ENCODE measurements around the gene NKIRAS1.
"Not testable (repeated sequence)": the region's sequence is repeated elsewhere in the genome, so short reads cannot be mapped to it uniquely, and the experiment has no call there.

NKIRAS1 gene

DNA sequence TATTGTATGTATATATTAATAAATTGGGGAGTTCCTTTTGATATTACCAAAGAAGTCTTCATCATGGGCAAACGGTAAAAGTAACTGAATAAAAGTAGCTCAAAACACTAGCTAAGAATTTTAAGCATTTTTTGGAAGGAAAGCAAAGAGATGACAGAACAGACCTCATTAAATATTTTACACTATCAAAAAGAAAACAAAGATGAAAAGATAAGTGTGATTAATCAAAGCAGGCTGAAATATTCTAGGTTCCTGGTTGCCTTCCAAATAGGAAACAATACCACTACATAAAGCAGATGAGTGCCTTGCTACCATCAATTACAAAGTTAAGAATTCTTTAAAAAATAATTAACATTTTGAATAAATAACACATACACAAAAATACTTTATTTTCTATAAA, 3.6 kb downstream of the NKIRAS1 start:
- Histone ChIP-seq H3K4me3 (replicated peaks; ENCODE audit: insufficient read depth, low read length) (no peak overlapping the region), H3K27me3 (ENCODE audit: insufficient read depth, poor library complexity, severe bottlenecking) (no peaks in the 10 kb centered on the region), H3K27ac (replicated peaks) (no peak overlapping the region)
- no peak for DNase-seq (ENCODE audit: low read depth in 1 of 2, low spot score in 1 of 2)
- TF ChIP-seq GABPA (IDR thresholded peaks at IDR 0.05; ENCODE audit: low read depth) = no peak
- TF ChIP-seq, protein P1, sequence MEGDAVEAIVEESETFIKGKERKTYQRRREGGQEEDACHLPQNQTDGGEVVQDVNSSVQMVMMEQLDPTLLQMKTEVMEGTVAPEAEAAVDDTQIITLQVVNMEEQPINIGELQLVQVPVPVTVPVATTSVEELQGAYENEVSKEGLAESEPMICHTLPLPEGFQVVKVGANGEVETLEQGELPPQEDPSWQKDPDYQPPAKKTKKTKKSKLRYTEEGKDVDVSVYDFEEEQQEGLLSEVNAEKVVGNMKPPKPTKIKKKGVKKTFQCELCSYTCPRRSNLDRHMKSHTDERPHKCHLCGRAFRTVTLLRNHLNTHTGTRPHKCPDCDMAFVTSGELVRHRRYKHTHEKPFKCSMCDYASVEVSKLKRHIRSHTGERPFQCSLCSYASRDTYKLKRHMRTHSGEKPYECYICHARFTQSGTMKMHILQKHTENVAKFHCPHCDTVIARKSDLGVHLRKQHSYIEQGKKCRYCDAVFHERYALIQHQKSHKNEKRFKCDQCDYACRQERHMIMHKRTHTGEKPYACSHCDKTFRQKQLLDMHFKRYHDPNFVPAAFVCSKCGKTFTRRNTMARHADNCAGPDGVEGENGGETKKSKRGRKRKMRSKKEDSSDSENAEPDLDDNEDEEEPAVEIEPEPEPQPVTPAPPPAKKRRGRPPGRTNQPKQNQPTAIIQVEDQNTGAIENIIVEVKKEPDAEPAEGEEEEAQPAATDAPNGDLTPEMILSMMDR (IDR thresholded peaks at IDR 0.05; ENCODE audit: insufficient read depth, low read length) = no peak

GRCh38 chr3:23912335-23912734, 4.5 kb downstream of the NKIRAS1 start:
- not testable (repeated sequence) for DNase-seq (ENCODE audit: low read depth in 1 of 2, low spot score in 1 of 2); H3K27ac ChIP-seq (replicated peaks); H3K27me3 ChIP-seq (ENCODE audit: insufficient read depth, poor library complexity, severe bottlenecking); H3K4me3 ChIP-seq (replicated peaks; ENCODE audit: insufficient read depth, low read length)

- no peak overlapping the region for H3K27ac ChIP-seq (replicated peaks)
- H3K4me3 ChIP-seq (replicated peaks; ENCODE audit: insufficient read depth, low read length) = no peak overlapping the region
- H3K27me3 ChIP-seq (ENCODE audit: insufficient read depth, poor library complexity, severe bottlenecking) = no peaks in the 10 kb centered on the region
- TF ChIP-seq, protein P1 (IDR thresholded peaks at IDR 0.05; ENCODE audit: insufficient read depth, low read length) = no peak
- DNase-seq (ENCODE audit: low read depth in 1 of 2, low spot score in 1 of 2) = no peak
These were observed 5.4 kb downstream of the NKIRAS1 start for GRCh38 chr3:23911397-23911796.

DNA sequence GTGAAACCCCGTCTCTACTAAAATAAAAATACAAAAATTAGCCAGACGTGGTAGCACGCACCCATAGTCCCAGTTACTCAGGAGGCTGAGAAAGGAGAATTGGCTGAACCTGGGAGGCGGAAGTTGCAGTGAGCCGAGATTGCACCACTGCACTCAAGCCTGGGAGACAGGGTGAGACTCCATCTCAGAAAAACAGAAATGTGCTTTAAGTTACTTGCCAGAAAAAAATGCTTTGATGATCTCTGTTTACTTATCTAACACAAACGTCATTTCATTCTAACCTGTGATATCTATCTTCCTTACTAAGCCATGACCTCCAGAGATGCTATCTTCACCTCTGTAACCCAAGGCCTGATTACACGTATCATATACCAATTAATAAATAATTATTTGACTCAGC, 7.4 kb downstream of the NKIRAS1 start:
- H3K4me3 ChIP-seq (replicated peaks; ENCODE audit: insufficient read depth, low read length) = no peak overlapping the region
- H3K27me3 ChIP-seq (ENCODE audit: insufficient read depth, poor library complexity, severe bottlenecking) = no peaks in the 10 kb centered on the region
- TF ChIP-seq REST (IDR thresholded peaks at IDR 0.05; ENCODE audit: insufficient replicate concordance, low read depth) (no peak), GABPA (IDR thresholded peaks at IDR 0.05; ENCODE audit: low read depth) (no peak), POLR2AphosphoS5 (IDR thresholded peaks at IDR 0.05; ENCODE audit: low read depth) (no peak), SPI1 (IDR thresholded peaks at IDR 0.05; ENCODE audit: borderline replicate concordance, low read depth) (no peak)
- TF ChIP-seq, protein P1 (IDR thresholded peaks at IDR 0.05; ENCODE audit: insufficient read depth, low read length) = no peak
- DNase-seq (ENCODE audit: low read depth in 1 of 2, low spot score in 1 of 2) = peak in 1 of 2 experiments; percentile 59
- H3K27ac ChIP-seq (replicated peaks) = no peak overlapping the region

- no peak overlapping the region for H3K4me3 ChIP-seq (replicated peaks; ENCODE audit: insufficient read depth, low read length)
- H3K27me3 ChIP-seq (ENCODE audit: insufficient read depth, poor library complexity, severe bottlenecking) = no peaks in the 10 kb centered on the region
- H3K27ac ChIP-seq (replicated peaks) = no peak overlapping the region
- no peak for TF ChIP-seq SPI1 (IDR thresholded peaks at IDR 0.05; ENCODE audit: borderline replicate concordance, low read depth)
- TF ChIP-seq, protein P1 (IDR thresholded peaks at IDR 0.05; ENCODE audit: insufficient read depth, low read length) = no peak
- TF ChIP-seq REST (IDR thresholded peaks at IDR 0.05; ENCODE audit: insufficient replicate concordance, low read depth) = no peak
- DNase-seq (ENCODE audit: low read depth in 1 of 2, low spot score in 1 of 2) = no peak
These were observed 12.2 kb downstream of the NKIRAS1 start for GRCh38 chr3:23904545-23904944.
